Breast epithelium (tissue), 4 donors: ENCODE results near the gene TRPM5. TPM values are rescaled to one million over a fixed set of nuclear protein-coding genes. Genes with fewer than 3 reads are reported as not detected.

ENCODE experiments used
- DNase-seq, 2 donors: peaks; one replicate each; pipeline ENCODE4 v3.0.0-alpha.2; 2019; ENCODE audit warnings: low spot score in 2 of 2
- H3K27ac ChIP-seq, 2 donors: fragments of 200-600 bp; sonication (generic) in 1 of 2; one replicate each; pipeline ENCODE4 v1.5.1; 2016 to 2019; ENCODE audit warnings: mild to moderate bottlenecking in 1 of 2
- H3K27me3 ChIP-seq, 2 donors: fragments of 200-600 bp; sonication (generic) in 1 of 2; one replicate each; pipeline versions ENCODE4 v1.5.1 to v1.6.0; 2017 to 2019; ENCODE audit warnings: control low read depth in 1 of 2, mild to moderate bottlenecking in 1 of 2
- H3K36me3 ChIP-seq: fragments of 200-600 bp; one replicate; pipeline ENCODE4 v1.5.1; 2019
- H3K4me1 ChIP-seq, 2 donors: fragments of 200-600 bp; sonication (generic); one replicate each; pipeline ENCODE4 v1.5.1; 2016 to 2019; ENCODE audit warnings: control low read depth in 1 of 2
- H3K4me3 ChIP-seq, 3 donors: fragments of 200-600 bp; sonication (generic); 1 replicate in 2 of 3; 2 replicates in 1 of 3; pipeline ENCODE4 v1.5.1; 2016 to 2019; ENCODE audit warnings: mild to moderate bottlenecking in 3 of 3, moderate library complexity in 2 of 3
- H3K9me3 ChIP-seq, 2 donors: fragments of 200-600 bp; sonication (generic) in 1 of 2; one replicate each; pipeline ENCODE4 v1.5.1; 2016 to 2019; ENCODE audit warnings: control low read depth in 1 of 2
- CTCF ChIP-seq, 3 donors: fragments of 450-650 bp; IDR thresholded peaks; one replicate each; pipeline ENCODE4 v1.5.1; 2016 to 2017; ENCODE audit warnings: antibody characterized with exemption in 3 of 3, mild to moderate bottlenecking in 3 of 3, moderate library complexity in 3 of 3
- POLR2A ChIP-seq: fragments of 450-650 bp; IDR thresholded peaks from one replicate; pipeline ENCODE4 v1.6.1; 2016; ENCODE audit warnings: antibody characterized with exemption, mild to moderate bottlenecking, moderate library complexity
- POLR2AphosphoS5 ChIP-seq, 3 donors: sonication (generic); formaldehyde crosslinking; IDR thresholded peaks; one replicate each; pipeline ENCODE4 v1.6.1; 2017; ENCODE audit warnings: antibody characterized with exemption in 3 of 3
- intact Hi-C: fragments of 100-400 bp; cut with DNase I; formaldehyde crosslinking; loops from one replicate; pipeline ENCODE4 v1.15.1; 2023; ENCODE audit warnings: low total_unique reads
- total RNA-seq, 3 donors: library from RNA; depleted of rRNA; stranded (reverse); fragments of >200 nt; gene quantifications; one replicate each; pipeline ENCODE4 v1.1.0, GENCODE V29; 2016

The TRPM5 gene
- total RNA-seq, 3 donors from 2014 or later: not detected

GRCh38 chr11:2418693-2419360 is 25.5 kb downstream of the TRPM5 start:
- peaks cover 0 to 3% of the 10 kb centered on the region in 2 donors for H3K4me1 ChIP-seq
- H3K27ac ChIP-seq: no peak overlapping the region
- no peaks in the 10 kb centered on the region for H3K36me3 ChIP-seq
- no peak overlapping the region for H3K4me3 ChIP-seq
- intact Hi-C loops: loop anchor here (1.0 kb wide), 1 partner anchor 117 kb away; the partner anchor contains the start of gene TSPAN32
- peaks cover 0 to 4% of the 10 kb centered on the region in 2 donors for H3K27me3 ChIP-seq
- H3K9me3 ChIP-seq: no peaks in the 10 kb centered on the region
- TF ChIP-seq POLR2AphosphoS5 (IDR thresholded peaks at IDR 0.05) (no peak), POLR2A (no peak), CTCF (IDR thresholded peaks at IDR 0.05) (no peak)
- no peak for DNase-seq

GRCh38 chr11:2417856-2418692 is 26.2 kb downstream of the TRPM5 start:
- no peak overlapping the region for H3K4me3 ChIP-seq
- no peak for DNase-seq
- intact Hi-C loops: no loop called here
- no peaks in the 10 kb centered on the region for H3K9me3 ChIP-seq
- no peaks in the 10 kb centered on the region for H3K36me3 ChIP-seq
- peaks cover 0 to 4% of the 10 kb centered on the region in 2 donors for H3K27me3 ChIP-seq
- H3K4me1 ChIP-seq: peaks cover 0 to 3% of the 10 kb centered on the region in 2 donors
- TF ChIP-seq CTCF (IDR thresholded peaks at IDR 0.05) (no peak), POLR2A (no peak), POLR2AphosphoS5 (IDR thresholded peaks at IDR 0.05) (no peak)
- H3K27ac ChIP-seq: no peak overlapping the region

- intact Hi-C loops: no loop called here
Measured at GRCh38 chr11:2416765-2417164, 27.5 kb downstream of the TRPM5 start.

GRCh38 chr11:2415601-2416380 is 28.5 kb downstream of the TRPM5 start:
- Histone ChIP-seq H3K9me3 (no peaks in the 10 kb centered on the region), H3K27me3 (no peaks in the 10 kb centered on the region), H3K36me3 (no peaks in the 10 kb centered on the region), H3K4me1 (peaks cover 0 to under 1% of the 10 kb centered on the region in 2 donors), H3K4me3 (no peak overlapping the region), H3K27ac (no peak overlapping the region)
- intact Hi-C loops: no loop called here
- TF ChIP-seq POLR2A (no peak), CTCF (IDR thresholded peaks at IDR 0.05) (no peak), POLR2AphosphoS5 (IDR thresholded peaks at IDR 0.05) (no peak)
- no peak for DNase-seq

More at GRCh38 chr11:2416765-2417164, 27.5 kb downstream of the TRPM5 start:
- no peak for DNase-seq
- Histone ChIP-seq H3K4me3 (no peak overlapping the region), H3K27me3 (no peaks in the 10 kb centered on the region), H3K4me1 (peaks cover 0 to 3% of the 10 kb centered on the region in 2 donors), H3K9me3 (no peaks in the 10 kb centered on the region), H3K27ac (no peak overlapping the region), H3K36me3 (no peaks in the 10 kb centered on the region)
- TF ChIP-seq POLR2AphosphoS5 (IDR thresholded peaks at IDR 0.05) (no peak), CTCF (IDR thresholded peaks at IDR 0.05) (no peak), POLR2A (no peak)
